GM19463 (cell line): ENCODE results near the gene AQP12A.
"Not testable (repeated sequence)": the region's sequence is repeated elsewhere in the genome, so short reads cannot be mapped to it uniquely, and the experiment has no call there.

Source experiments
- ATAC-seq: cut with Tn5 transposase; IDR thresholded peaks from one replicate; pipeline ENCODE4 v1.9.1; 2021; ENCODE audit warnings: mild to moderate bottlenecking, moderate library complexity; ENCODE audit not compliant: unreplicated experiment

Gene AQP12A

DNA sequence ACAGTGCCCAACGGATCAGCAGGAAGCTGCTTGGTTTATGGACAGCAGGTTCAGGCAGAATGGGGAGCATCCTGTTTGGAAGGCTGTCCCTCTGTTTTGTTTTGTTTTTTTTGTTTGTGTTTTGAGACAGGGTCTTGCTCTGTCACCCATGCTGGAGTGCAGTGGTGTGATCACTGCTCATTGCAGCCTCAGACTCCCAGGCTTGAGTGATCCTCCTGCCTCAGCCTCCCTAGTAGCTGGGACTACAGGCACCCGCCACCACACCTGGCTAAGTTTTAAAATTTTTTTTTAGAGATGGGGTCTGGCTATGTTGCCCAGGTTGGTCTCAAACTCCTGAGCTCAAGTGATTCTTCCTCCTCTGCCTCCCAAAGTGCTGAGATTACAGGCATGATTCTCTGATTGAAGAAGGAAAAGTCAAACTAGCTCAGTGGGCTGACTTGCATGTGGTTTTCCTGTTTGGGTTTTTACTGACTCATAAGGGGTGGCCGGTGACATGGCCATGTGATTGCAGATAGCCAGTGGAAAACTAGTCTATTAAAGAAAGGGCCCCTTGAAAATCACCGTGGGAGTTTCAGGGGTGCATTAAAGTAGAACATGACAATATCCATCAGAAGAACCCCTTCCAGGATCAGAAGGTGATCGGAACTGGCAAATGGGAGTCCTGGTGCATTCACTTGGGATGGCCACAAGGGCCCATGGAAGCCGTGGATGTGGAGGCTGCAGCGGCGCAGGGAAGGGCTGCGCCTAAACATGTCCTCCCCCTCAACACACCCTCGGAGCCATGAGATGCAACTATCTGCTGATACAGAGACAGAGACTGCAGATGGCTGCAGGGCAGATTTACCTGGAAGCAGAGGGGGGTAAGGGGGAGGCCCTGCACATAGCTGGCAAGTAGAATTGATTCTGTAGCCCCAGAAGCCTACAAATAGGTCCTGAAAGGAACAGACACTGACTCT is 35.5 kb upstream of the AQP12A start:
- ATAC-seq: no peak

DNA sequence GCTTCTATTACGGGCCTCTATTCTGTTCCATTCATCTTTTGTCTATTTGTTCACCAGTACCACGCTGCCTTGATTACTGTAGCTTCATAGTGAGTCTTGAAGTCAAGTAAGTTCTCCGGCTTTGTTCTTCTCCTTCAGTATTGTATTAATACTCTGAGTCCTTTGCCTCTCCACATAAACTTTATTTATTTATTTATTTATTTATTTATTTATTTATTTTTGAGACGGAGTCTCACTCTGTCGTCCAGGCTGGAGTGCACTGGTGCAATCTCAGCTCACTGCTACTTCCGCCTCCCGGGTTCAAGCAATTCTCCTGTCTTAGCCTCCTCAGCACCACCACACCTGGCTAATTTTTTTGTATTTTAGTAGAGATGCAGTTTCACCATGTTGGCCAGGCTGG is 31.8 kb upstream of the AQP12A start:
- not testable (repeated sequence) for ATAC-seq

DNA sequence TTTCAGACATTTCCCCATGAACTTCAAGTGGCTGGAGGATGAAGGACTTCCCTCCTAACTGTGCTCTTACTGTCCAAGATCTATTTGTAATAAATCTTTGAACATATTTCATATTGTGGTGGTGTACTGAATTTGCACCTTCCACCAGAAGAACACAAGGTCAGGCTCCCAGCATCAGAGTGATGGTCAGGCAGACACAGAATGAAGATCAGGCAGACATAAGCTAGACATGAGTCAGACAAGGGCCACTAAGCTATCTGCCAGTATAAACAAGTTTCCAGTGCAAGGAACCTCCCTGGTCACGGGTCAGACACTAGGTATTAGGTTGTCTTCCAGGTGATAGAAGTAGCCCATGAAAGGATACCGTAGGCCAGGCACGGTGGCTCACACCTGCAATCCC is 29.0 kb upstream of the AQP12A start:
- ATAC-seq: no peak

DNA sequence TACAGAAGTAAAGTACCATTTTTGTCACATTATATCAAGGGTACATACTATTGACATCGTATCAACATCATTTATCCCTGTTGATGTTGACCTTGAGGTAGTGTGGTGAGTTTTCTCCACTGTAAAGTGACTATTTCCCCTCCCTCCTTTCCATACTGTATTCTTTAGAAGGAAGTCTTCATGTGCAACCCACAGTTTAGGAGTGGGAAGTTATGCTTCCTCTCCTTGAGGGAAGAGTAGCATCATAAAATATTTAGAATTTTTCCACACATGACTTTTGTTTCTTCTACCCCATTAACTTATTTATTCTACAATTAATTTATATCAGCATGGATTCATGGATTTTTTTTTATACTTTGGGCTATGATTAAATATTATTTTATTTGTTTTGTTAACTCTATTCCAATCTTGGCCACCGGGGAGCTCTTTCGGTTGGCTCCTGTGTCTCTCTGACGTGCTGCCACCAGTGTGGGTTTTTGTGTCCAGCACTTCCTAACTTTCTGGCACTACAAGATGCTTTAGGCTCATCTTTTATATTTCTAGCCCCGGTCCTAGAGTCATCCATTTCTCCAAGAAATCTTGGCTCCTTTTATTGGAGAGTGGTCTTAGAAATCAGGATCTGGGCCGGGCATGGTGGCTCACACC is 28.0 kb upstream of the AQP12A start:
- ATAC-seq: no peak

- no peak for ATAC-seq
Measured at GRCh38 chr2:240664622-240665021, 27.0 kb upstream of the AQP12A start.

DNA sequence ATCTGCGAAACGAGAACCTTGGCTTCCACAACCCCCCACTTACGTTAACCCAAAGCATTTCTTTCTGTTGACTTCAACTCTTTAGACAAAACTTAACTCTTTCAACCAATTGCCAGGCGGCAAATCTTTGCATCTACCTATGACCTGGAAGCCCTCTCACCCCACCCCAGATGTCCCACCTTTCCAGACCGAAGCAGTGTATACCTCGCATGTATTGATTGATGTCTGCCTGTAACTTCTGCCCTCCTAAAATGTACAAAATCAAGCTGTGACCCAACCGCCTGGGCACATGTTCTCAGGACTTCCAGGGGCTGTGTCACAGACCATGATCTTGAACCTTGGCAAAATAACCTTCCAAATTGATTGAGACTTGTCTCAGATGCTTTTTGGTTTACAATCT is 21.3 kb upstream of the AQP12A start:
- ATAC-seq: no peak

DNA sequence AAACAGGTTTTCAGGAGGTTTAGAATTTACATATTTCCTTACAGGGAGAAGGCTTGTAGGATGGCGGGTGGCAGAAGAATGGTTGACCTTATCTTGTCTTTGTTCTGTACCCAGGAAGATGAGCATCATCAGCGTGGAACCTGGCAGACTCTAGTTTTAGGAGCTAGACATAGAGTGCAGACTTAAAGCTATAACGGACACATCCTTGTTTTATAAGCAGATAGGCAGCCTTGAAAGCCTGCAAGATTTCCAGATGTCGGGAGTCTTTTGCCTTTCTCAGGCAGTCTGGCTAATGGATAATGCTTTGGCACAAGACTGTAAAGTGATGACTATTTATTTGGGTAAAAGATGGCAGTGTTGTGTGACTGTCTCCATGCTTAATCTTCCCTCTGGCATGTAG is 20.7 kb upstream of the AQP12A start:
- ATAC-seq: no peak

DNA sequence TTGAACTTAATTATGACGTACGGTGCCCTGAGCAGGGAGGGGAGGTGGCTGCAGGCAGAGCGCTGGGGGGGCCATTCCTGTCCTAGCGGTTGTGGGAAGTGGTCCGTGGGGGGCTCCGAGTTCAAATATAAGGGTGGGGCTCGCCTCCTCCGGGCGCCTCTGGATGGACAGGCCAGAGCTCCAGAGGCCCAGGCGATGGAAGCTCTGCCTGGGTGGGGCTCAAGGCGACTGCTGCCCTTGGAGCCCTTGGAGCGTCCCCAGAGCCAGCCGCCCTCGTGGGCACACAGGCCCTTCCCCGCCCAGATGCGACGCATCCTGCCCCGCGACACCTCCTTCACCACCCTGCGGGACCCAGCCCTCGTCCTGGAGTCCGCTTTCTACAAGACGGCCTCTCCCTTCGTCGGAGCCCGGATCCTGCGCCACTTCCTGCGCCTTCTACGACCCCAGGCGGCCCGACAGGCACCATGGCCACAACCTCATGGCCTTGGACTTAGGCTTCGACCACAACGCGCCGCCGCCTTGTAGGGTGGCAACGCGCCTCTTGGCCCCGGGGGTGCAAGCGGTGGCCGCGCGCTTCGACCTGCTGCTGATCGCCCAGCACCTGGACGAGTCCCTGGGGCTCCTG is 19.5 kb upstream of the AQP12A start:
- ATAC-seq: no peak

- no peak for ATAC-seq
Measured at GRCh38 chr2:240672701-240673190, 18.9 kb upstream of the AQP12A start.

GRCh38 chr2:240674461-240675184 is 17.0 kb upstream of the AQP12A start:
- ATAC-seq: not testable (repeated sequence)

- ATAC-seq: not testable (repeated sequence)
Measured at GRCh38 chr2:240675345-240675744, 16.3 kb upstream of the AQP12A start.

GRCh38 chr2:240678043-240678442 is 13.6 kb upstream of the AQP12A start:
- not testable (repeated sequence) for ATAC-seq

DNA sequence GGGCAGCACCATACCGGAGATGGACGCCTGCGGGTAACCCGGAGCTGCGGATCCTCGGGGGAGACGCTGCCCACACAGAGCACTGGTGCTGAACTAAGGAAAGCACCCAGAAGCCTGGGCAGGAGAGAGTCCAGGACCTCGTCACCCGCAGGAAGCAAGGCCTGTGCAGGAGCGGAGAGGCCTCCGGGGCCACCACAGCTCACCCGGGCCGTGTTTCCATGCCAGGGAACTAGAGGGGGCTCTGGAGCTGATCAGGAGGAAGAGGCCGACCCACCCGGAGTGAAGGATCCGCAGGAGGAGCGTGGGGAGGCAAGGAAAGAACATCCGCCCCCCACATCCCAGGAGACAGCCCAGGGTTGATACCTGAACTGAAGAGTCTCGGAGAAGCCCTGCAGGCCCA is 12.8 kb upstream of the AQP12A start:
- not testable (repeated sequence) for ATAC-seq

DNA sequence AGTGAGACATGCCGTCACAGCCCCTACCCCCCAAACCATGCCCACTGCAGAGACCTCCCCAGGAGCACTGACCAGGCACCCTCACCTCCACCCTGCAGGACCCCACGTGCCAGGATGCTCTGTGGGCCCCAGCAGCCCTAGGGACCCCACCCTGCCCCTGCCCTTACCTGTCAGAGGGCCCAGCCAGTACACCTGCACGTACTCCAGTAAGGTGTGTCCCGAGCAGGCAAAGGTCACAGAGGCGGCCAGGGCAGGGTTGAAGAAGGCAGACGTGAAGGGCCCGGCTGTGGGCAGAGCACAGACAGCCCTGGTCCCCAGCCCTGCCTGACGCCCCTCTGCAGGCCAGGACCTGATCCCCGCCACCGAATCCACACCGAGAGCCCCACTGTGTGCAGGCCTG is 11.5 kb upstream of the AQP12A start:
- ATAC-seq: not testable (repeated sequence)

- ATAC-seq: not testable (repeated sequence)
Measured at GRCh38 chr2:240682431-240683224, 9.0 kb upstream of the AQP12A start, which contains the start of gene AQP12B. Gene AQP12B (minus strand): TSS chr2:240682885. CDS start chr2:240682837, 48 bp downstream.

GRCh38 chr2:240683329-240683979 is 8.2 kb upstream of the AQP12A start:
- not testable (repeated sequence) for ATAC-seq

- ATAC-seq: not testable (repeated sequence)
Measured at GRCh38 chr2:240683980-240684728, 7.5 kb upstream of the AQP12A start.

DNA sequence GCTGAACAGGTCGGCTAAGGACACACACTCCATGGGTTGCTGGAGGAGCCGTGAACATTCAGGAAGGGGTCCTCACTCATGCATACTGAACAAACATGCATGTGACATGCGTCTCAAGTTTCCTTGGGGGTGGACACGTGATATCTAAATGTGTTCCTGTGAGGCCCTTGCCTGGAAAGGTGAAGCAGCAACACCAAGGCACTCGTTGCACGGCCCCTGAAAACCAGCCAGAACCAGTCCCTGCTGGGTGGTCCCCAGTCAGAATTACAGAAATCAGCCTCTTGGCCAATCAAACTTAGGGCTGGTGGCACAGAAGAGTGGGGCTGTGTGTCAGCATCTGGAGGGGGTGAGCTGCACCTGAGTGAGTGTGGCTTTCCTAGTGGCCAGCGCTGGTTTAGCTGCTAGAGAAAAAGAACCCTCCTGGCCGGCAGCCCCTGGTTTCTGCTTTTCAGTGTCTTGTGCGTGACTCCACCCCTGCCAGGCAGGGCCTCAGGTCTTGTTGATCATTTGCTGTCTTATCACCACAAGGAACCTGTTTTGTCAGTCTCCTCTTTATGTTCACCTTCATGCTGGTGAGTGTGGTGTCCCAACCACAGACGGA is 5.8 kb upstream of the AQP12A start:
- no peak for ATAC-seq
